Activated naive CD8-positive, alpha-beta T cell treated with anti-CD3 and anti-CD28 coated beads, Interleukin-2, amount 10 ng/mL, durations not matched to agents 7 days and 5 days (primary cell): ENCODE results near the gene CMYA5. TPM values are rescaled to one million over a fixed set of nuclear protein-coding genes. Genes with fewer than 3 reads are reported as not detected.

Experiments used
- ATAC-seq: fragments of 150-1000 bp; cut with Tn5 transposase; one replicate; pipeline ENCODE4 v1.10.0; 2021; ENCODE audit warnings: low read depth, moderate library complexity
- POLR2A ChIA-PET: fragments of 350-600 bp; sonication (Branson Sonifier 250); formaldehyde crosslinking; loops from one replicate; lab custom pipeline; 2021; ENCODE audit warnings: antibody characterized with exemption; lab: Charles Lee
- DNase-seq: peaks from one replicate; pipeline ENCODE4 v3.0.0; 2021
- H3K27ac Mint-ChIP-seq: one replicate; pipeline ENCODE4 v1.8.0; 2022; ENCODE audit warnings: mild to moderate bottlenecking, mixed read lengths
- H3K27me3 Mint-ChIP-seq: one replicate; pipeline ENCODE4 v1.8.0; 2022; ENCODE audit warnings: mild to moderate bottlenecking, moderate library complexity, mixed read lengths
- H3K36me3 Mint-ChIP-seq: one replicate; pipeline ENCODE4 v1.8.0; 2021; ENCODE audit warnings: mild to moderate bottlenecking, mixed read lengths
- H3K4me1 Mint-ChIP-seq: one replicate; pipeline ENCODE4 v1.8.0; 2021; ENCODE audit warnings: mixed read lengths
- H3K4me3 Mint-ChIP-seq: one replicate; pipeline ENCODE4 v1.8.0; 2022; ENCODE audit warnings: mild to moderate bottlenecking, moderate library complexity, mixed read lengths
- H3K9me3 Mint-ChIP-seq: one replicate; pipeline ENCODE4 v1.8.0; 2021; ENCODE audit warnings: mixed read lengths
- total RNA-seq, 2 experiments: library from RNA; stranded (reverse); gene quantifications; one replicate each; pipeline ENCODE4 v1.2.3, GENCODE V29; 2021

CMYA5 gene
- total RNA-seq, 2 experiments from 2014 or later: 0.22 to 0.28 TPM

GRCh38 chr5:79827159-79827629, 137.6 kb downstream of the CMYA5 start:
- POLR2A ChIA-PET: no interaction called here

DNA sequence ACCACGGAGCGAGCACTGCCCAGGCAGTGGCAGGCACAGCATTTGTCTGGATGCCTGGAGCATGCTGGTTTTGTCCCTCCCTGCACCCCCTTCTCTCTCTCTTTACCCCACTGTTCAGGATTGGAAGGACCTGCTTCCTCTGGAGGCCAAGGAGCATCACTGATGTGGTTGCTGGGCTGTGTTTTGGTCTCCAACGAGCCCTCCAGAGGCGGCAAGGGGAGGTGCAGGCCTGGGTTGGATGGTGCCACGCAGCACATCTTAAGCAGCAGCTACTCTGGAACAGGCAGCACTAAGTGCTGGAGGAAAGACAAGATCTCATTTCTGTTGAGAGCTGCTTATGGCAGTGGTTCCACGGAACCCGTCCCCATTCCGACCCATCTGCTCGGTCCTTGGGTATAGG, 139.6 kb downstream of the CMYA5 start:
- DNase-seq: no peak

More at GRCh38 chr5:79827159-79827629, 137.6 kb downstream of the CMYA5 start:
- no peaks in the 10 kb centered on the region for H3K9me3 Mint-ChIP-seq
- H3K4me3 Mint-ChIP-seq: no peak overlapping the region
- H3K4me1 Mint-ChIP-seq: no peaks in the 10 kb centered on the region
- DNase-seq: no peak
- no peak for ATAC-seq
- peaks cover 1% of the 10 kb centered on the region for H3K36me3 Mint-ChIP-seq
- peaks cover 17% of the 10 kb centered on the region for H3K27me3 Mint-ChIP-seq
- H3K27ac Mint-ChIP-seq: no peak overlapping the region

DNA sequence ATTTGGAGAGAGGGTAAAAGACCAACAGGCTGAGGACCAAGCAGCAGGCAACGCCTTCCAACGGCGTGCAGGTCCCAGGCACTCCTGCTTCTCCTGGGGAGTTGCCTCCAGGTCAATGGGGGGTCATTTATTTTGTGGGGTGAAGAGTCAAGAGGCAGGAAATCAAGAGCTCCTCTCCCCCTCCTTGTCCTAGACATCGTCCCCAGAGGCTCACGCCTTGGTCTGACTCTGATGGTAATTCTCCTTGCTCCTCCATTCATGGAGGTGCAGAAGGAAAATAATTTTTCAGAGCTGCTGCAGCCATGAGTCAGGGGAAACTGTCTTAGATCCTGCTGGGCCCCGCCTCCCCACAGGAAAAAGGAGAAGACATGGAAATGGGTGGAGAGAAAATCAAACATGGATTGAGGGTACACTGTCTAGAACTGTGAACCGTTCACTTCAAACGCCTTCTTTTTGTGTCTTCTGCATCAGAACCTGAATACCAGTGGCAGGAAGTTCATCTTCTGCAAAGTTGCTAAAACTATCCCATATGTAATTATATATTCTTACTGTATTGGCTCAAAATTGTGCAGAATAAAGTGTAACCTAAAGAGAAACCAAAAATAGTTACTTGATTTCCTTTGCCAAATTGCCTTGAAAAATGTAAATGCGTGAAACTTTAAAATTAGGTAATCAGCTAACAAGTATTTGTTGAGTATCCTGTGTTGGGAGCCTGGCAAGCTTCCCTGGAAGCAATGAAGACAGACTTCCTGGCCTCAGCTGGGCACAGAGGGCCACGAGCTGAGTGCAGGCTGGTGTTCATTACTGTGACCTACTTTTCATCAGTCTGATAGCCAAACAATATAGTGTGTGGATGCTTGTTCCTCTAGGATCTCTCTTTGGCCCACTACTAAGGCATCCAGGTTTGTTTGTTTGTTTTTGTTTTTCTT, 142.0 kb downstream of the CMYA5 start:
- no peaks in the 10 kb centered on the region for H3K4me1 Mint-ChIP-seq
- H3K36me3 Mint-ChIP-seq: no peaks in the 10 kb centered on the region
- DNase-seq: no peak
- no peak overlapping the region for H3K27ac Mint-ChIP-seq
- POLR2A ChIA-PET: interaction anchor here (0.7 kb wide), 2 partner anchors 346 to 362 kb away, joined by 6 to 7 read pairs; no protein-coding TSS in a partner anchor
- H3K27me3 Mint-ChIP-seq: peaks cover 8% of the 10 kb centered on the region
- no peak for ATAC-seq
- no peak overlapping the region for H3K4me3 Mint-ChIP-seq
- no peaks in the 10 kb centered on the region for H3K9me3 Mint-ChIP-seq

More for the DNA sequence above, 139.6 kb downstream of the CMYA5 start:
- peaks cover 1% of the 10 kb centered on the region for H3K36me3 Mint-ChIP-seq
- H3K27ac Mint-ChIP-seq: no peak overlapping the region
- no peaks in the 10 kb centered on the region for H3K4me1 Mint-ChIP-seq
- H3K9me3 Mint-ChIP-seq: no peaks in the 10 kb centered on the region
- POLR2A ChIA-PET: no interaction called here
- peaks cover 17% of the 10 kb centered on the region for H3K27me3 Mint-ChIP-seq
- no peak overlapping the region for H3K4me3 Mint-ChIP-seq
- no peak for ATAC-seq

- Mint-ChIP-seq H3K27me3 (peaks cover 8% of the 10 kb centered on the region), H3K36me3 (no peaks in the 10 kb centered on the region), H3K27ac (no peak overlapping the region), H3K4me1 (no peaks in the 10 kb centered on the region), H3K9me3 (no peaks in the 10 kb centered on the region), H3K4me3 (no peak overlapping the region)
- POLR2A ChIA-PET: no interaction called here
- no peak for DNase-seq
- ATAC-seq: no peak
Measured at GRCh38 chr5:79832911-79833310, 143.3 kb downstream of the CMYA5 start.

- peaks cover 1% of the 10 kb centered on the region for H3K9me3 Mint-ChIP-seq
- POLR2A ChIA-PET: no interaction called here
- no peak for ATAC-seq
- no peak overlapping the region for H3K4me3 Mint-ChIP-seq
- DNase-seq: no peak
- H3K36me3 Mint-ChIP-seq: no peaks in the 10 kb centered on the region
- H3K4me1 Mint-ChIP-seq: no peaks in the 10 kb centered on the region
- peaks cover 11% of the 10 kb centered on the region for H3K27me3 Mint-ChIP-seq
- no peak overlapping the region for H3K27ac Mint-ChIP-seq
Measured at GRCh38 chr5:79834098-79834753, 144.6 kb downstream of the CMYA5 start.

- no peaks in the 10 kb centered on the region for H3K4me1 Mint-ChIP-seq
- no peak for ATAC-seq
- H3K4me3 Mint-ChIP-seq: no peak overlapping the region
Measured at GRCh38 chr5:79834754-79835714, 145.4 kb downstream of the CMYA5 start.

DNA sequence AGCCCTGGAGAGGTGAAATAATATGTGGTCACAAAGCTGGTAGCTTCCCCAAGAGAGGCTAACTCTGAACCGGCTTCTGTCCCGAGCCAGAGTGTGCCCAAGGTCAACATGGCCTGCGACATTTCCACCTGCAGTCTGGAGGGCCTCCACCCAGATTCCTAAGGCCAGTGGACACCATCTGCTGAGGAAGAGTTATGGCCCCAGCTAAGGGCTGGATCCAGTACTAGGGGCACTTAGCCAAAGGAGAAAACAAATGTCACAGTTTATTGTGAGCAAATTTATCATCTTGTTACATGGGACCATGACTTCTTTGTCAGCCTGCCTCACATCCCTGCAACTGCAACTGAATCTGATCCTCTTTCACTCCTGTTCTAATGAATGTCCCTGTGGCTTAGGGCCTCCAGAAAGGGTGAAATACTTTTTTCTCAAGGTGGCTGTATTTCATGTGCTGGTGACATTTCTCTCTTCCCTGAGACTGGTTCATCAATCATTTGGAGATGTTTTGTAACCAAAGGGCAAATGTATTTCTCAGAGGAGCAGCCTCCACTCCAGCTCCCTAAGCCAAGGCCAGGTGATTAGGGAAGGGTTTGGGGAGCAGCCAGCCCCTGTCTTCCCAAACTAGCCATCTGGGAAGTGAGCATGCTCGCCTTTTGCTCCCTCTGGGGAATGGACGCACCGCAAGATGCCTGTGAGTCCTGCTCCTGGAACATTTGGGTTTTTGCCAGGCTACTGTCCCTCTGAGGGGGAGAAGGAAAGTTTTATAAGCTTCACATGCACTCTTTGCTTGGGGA, 148.3 kb downstream of the CMYA5 start:
- Mint-ChIP-seq H3K4me3 (no peak overlapping the region), H3K27ac (no peak overlapping the region)

More at GRCh38 chr5:79834754-79835714, 145.4 kb downstream of the CMYA5 start:
- H3K27ac Mint-ChIP-seq: no peak overlapping the region
- POLR2A ChIA-PET: no interaction called here
- H3K27me3 Mint-ChIP-seq: peaks cover 7% of the 10 kb centered on the region
- no peaks in the 10 kb centered on the region for H3K36me3 Mint-ChIP-seq
- DNase-seq: no peak
- peaks cover 1% of the 10 kb centered on the region for H3K9me3 Mint-ChIP-seq

DNA sequence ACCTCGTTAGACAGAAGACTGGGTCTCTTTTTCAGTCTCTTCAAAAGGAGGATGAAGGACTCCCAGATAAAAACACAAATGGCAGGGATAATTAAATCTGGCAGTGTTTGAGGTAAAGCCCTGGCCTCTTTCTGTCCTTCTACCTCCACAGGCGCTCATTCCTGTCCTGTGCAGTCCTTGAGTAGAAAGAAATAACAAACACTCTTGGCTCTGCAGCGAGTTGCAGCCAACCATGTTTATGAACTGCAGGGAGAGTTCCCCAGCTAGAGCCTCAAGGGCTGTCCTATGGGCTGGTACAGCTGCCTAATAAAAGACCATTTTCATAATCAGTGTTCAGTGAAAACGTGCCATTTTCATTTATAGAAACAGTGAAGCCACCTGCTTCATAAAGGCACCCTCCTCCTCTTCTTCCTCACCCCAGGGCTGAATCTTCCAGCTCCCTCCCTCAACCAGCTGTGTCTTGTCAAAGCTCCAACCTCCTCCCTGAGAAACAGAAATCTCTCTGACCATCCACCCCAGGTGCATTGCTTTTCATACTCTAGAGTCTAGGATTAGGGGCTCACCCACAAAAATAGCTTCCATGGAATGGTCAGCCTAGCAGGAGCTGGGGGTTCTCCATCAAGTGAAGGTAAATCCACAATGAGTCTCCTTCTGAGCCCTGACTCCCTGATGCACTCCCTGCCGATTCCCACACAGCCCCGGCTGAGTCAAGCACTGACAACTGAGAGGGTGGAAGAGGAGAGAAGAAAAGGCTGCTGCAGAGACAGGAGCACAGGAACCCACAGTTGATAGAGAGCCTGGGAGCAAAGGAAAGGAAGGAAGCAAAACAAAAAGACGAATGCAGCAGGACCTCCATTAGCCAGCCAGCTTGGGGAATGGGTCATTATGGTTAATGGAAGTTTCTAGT, 150.7 kb downstream of the CMYA5 start:
- peaks cover 6% of the 10 kb centered on the region for H3K4me1 Mint-ChIP-seq
- ATAC-seq: no peak
- H3K27ac Mint-ChIP-seq: no peak overlapping the region
- peaks cover 13% of the 10 kb centered on the region for H3K27me3 Mint-ChIP-seq
- no peaks in the 10 kb centered on the region for H3K36me3 Mint-ChIP-seq
- no peak for DNase-seq
- POLR2A ChIA-PET: no interaction called here
- no peak overlapping the region for H3K4me3 Mint-ChIP-seq
- peaks cover 2% of the 10 kb centered on the region for H3K9me3 Mint-ChIP-seq

More for the DNA sequence above, 148.3 kb downstream of the CMYA5 start:
- POLR2A ChIA-PET: no interaction called here
- H3K9me3 Mint-ChIP-seq: peaks cover 1% of the 10 kb centered on the region
- H3K27me3 Mint-ChIP-seq: peaks cover 13% of the 10 kb centered on the region
- H3K4me1 Mint-ChIP-seq: no peaks in the 10 kb centered on the region
- no peaks in the 10 kb centered on the region for H3K36me3 Mint-ChIP-seq
- ATAC-seq (no peak), DNase-seq (no peak)

GRCh38 chr5:79841172-79841571, 151.5 kb downstream of the CMYA5 start:
- peaks cover 14% of the 10 kb centered on the region for H3K4me1 Mint-ChIP-seq
- H3K9me3 Mint-ChIP-seq: peaks cover 2% of the 10 kb centered on the region
- ATAC-seq: no peak
- DNase-seq: no peak
- no peak overlapping the region for H3K4me3 Mint-ChIP-seq
- POLR2A ChIA-PET: no interaction called here
- H3K27me3 Mint-ChIP-seq: peaks cover 13% of the 10 kb centered on the region
- H3K27ac Mint-ChIP-seq: no peak overlapping the region
- no peaks in the 10 kb centered on the region for H3K36me3 Mint-ChIP-seq

GRCh38 chr5:79842006-79842881, 152.6 kb downstream of the CMYA5 start:
- DNase-seq: no peak
- Mint-ChIP-seq H3K4me3 (no peak overlapping the region), H3K36me3 (no peaks in the 10 kb centered on the region), H3K9me3 (peaks cover 2% of the 10 kb centered on the region), H3K27me3 (peaks cover 13% of the 10 kb centered on the region), H3K27ac (no peak overlapping the region), H3K4me1 (peaks cover 16% of the 10 kb centered on the region)
- POLR2A ChIA-PET: no interaction called here
- no peak for ATAC-seq

GRCh38 chr5:79842991-79843390, 153.4 kb downstream of the CMYA5 start:
- DNase-seq: no peak
- ATAC-seq: no peak

More at GRCh38 chr5:79842991-79843390, 153.4 kb downstream of the CMYA5 start:
- Mint-ChIP-seq H3K27me3 (peaks cover 16% of the 10 kb centered on the region), H3K4me3 (no peak overlapping the region), H3K9me3 (peaks cover 2% of the 10 kb centered on the region), H3K4me1 (peaks cover 21% of the 10 kb centered on the region), H3K36me3 (no peaks in the 10 kb centered on the region), H3K27ac (no peak overlapping the region)
- POLR2A ChIA-PET: no interaction called here
